ENCODE measurements around the gene DLGAP1. TPM values are rescaled to one million over a fixed set of nuclear protein-coding genes. Genes with fewer than 3 reads are reported as not detected.
"Not testable (repeated sequence)": the region's sequence is repeated elsewhere in the genome, so short reads cannot be mapped to it uniquely, and the experiment has no call there.

Gene DLGAP1
- total RNA-seq, 1 experiment from 2014 or later = 27.5 TPM

- in situ Hi-C loops (cut with HindIII; ENCODE audit: low pct_unique_long_range_greater_than_20kb, low sequenced_read_pairs) = no loop called here
- peak; percentile 80 for DNase-seq (ENCODE audit: low read depth, low spot score)
Observed at GRCh38 chr18:3608488-3608887, 846.6 kb downstream of the DLGAP1 start.

- in situ Hi-C loops (cut with HindIII; ENCODE audit: low pct_unique_long_range_greater_than_20kb, low sequenced_read_pairs); DNase-seq (ENCODE audit: low read depth, low spot score): not testable (repeated sequence)
Observed at GRCh38 chr18:3608099-3608453, 847.0 kb downstream of the DLGAP1 start.

- no peak for DNase-seq (ENCODE audit: low read depth, low spot score)
- in situ Hi-C loops (cut with HindIII; ENCODE audit: low pct_unique_long_range_greater_than_20kb, low sequenced_read_pairs) = no loop called here
Observed at GRCh38 chr18:3607309-3608098, 847.6 kb downstream of the DLGAP1 start.

- in situ Hi-C loops (cut with HindIII; ENCODE audit: low pct_unique_long_range_greater_than_20kb, low sequenced_read_pairs); DNase-seq (ENCODE audit: low read depth, low spot score): not testable (repeated sequence)
Observed at GRCh38 chr18:3606863-3607262, 848.2 kb downstream of the DLGAP1 start.

- in situ Hi-C loops (cut with HindIII; ENCODE audit: low pct_unique_long_range_greater_than_20kb, low sequenced_read_pairs) = no loop called here
- DNase-seq (ENCODE audit: low read depth, low spot score) = peak; percentile 52
Observed at GRCh38 chr18:3605954-3606443, 849.1 kb downstream of the DLGAP1 start.

- DNase-seq (ENCODE audit: low read depth, low spot score) = peak; percentile 24
- in situ Hi-C loops (cut with HindIII; ENCODE audit: low pct_unique_long_range_greater_than_20kb, low sequenced_read_pairs) = no loop called here
Observed at GRCh38 chr18:3605486-3605952, 849.6 kb downstream of the DLGAP1 start.

GRCh38 chr18:3604498-3605408, 850.4 kb downstream of the DLGAP1 start:
- in situ Hi-C loops (cut with HindIII; ENCODE audit: low pct_unique_long_range_greater_than_20kb, low sequenced_read_pairs) = no loop called here
- DNase-seq (ENCODE audit: low read depth, low spot score) = peak; percentile 69

GRCh38 chr18:3604235-3604497, 850.9 kb downstream of the DLGAP1 start:
- in situ Hi-C loops (cut with HindIII; ENCODE audit: low pct_unique_long_range_greater_than_20kb, low sequenced_read_pairs) = no loop called here
- DNase-seq (ENCODE audit: low read depth, low spot score) = no peak

GRCh38 chr18:3603421-3604234, 851.5 kb downstream of the DLGAP1 start:
- in situ Hi-C loops (cut with HindIII; ENCODE audit: low pct_unique_long_range_greater_than_20kb, low sequenced_read_pairs) = no loop called here
- DNase-seq (ENCODE audit: low read depth, low spot score) = peak; percentile 99

GRCh38 chr18:3601106-3601755, 853.9 kb downstream of the DLGAP1 start:
- in situ Hi-C loops (cut with HindIII; ENCODE audit: low pct_unique_long_range_greater_than_20kb, low sequenced_read_pairs); DNase-seq (ENCODE audit: low read depth, low spot score): not testable (repeated sequence)

GRCh38 chr18:3599861-3600260, 855.2 kb downstream of the DLGAP1 start:
- in situ Hi-C loops (cut with HindIII; ENCODE audit: low pct_unique_long_range_greater_than_20kb, low sequenced_read_pairs) = no loop called here
- DNase-seq (ENCODE audit: low read depth, low spot score) = no peak

GRCh38 chr18:3599195-3599594, 855.9 kb downstream of the DLGAP1 start:
- in situ Hi-C loops (cut with HindIII; ENCODE audit: low pct_unique_long_range_greater_than_20kb, low sequenced_read_pairs) = no loop called here

GRCh38 chr18:3598581-3598980, 856.5 kb downstream of the DLGAP1 start:
- in situ Hi-C loops (cut with HindIII; ENCODE audit: low pct_unique_long_range_greater_than_20kb, low sequenced_read_pairs) = no loop called here
- no peak for DNase-seq (ENCODE audit: low read depth, low spot score)

More at GRCh38 chr18:3599195-3599594, 855.9 kb downstream of the DLGAP1 start:
- DNase-seq (ENCODE audit: low read depth, low spot score) = no peak

- in situ Hi-C loops (cut with HindIII; ENCODE audit: low pct_unique_long_range_greater_than_20kb, low sequenced_read_pairs) = no loop called here
- DNase-seq (ENCODE audit: low read depth, low spot score) = no peak
Observed at GRCh38 chr18:3597409-3598357, 857.4 kb downstream of the DLGAP1 start.

- in situ Hi-C loops (cut with HindIII; ENCODE audit: low pct_unique_long_range_greater_than_20kb, low sequenced_read_pairs) = no loop called here
- DNase-seq (ENCODE audit: low read depth, low spot score) = peak; percentile 79
Observed at GRCh38 chr18:3596637-3597384, 858.3 kb downstream of the DLGAP1 start.

- no peak for DNase-seq (ENCODE audit: low read depth, low spot score)
- in situ Hi-C loops (cut with HindIII; ENCODE audit: low pct_unique_long_range_greater_than_20kb, low sequenced_read_pairs) = no loop called here
Observed at GRCh38 chr18:3596324-3596636, 858.8 kb downstream of the DLGAP1 start.

Measured in SK-MEL-5 (cell line).